Mammary epithelial cell (primary cell): ENCODE measurements around the gene C11orf86.

Experiments
- CTCF ChIP-seq, 2 donors: IDR thresholded peaks in 1 of 2; conservative IDR thresholded peaks in 1 of 2; 2 replicates each; pipeline ENCODE4 v1.5.1; 2011 to 2012; ENCODE audit warnings: inconsistent platforms in 2 of 2, low read length in 2 of 2, mild to moderate bottlenecking in 2 of 2, control low read depth in 1 of 2, low read depth in 1 of 2; ENCODE audit not compliant: insufficient read depth in 1 of 2; ENCODE audit errors: extremely low read depth in 1 of 2
- EZH2 ChIP-seq: IDR thresholded peaks from 2 replicates; pipeline ENCODE4 v1.6.1; 2012; ENCODE audit warnings: low read length, inconsistent platforms, borderline replicate concordance

- TF ChIP-seq CTCF (conservative IDR thresholded peaks at IDR 0.05 in 1 of 2, IDR thresholded peaks at IDR 0.05 in 1 of 2; ENCODE audit: extremely low read depth in 1 of 2, insufficient read depth in 1 of 2, low read depth in 1 of 2, low read length in 2 of 2): no peak
- no peak for TF ChIP-seq EZH2
Observed at GRCh38 chr11:66975405-66976027, 412 bp downstream of the C11orf86 start.
